RWPE2 (cell line): Measurements from ENCODE around the gene NLGN4X.
A peak's percentile ranks its signal among the peaks of the same experiment; 100 is the strongest.

Experiments
- ATAC-seq: fragments of 200-7000 bp; cut with Tn5 transposase; 3 replicates; pipeline ENCODE4 v1.9.1; 2021; ENCODE audit warnings: low read depth
- DNase-seq: peaks from one replicate; pipeline ENCODE4 v3.0.0-alpha.2; 2020; ENCODE audit warnings: low spot score
- H3K27ac ChIP-seq: fragments of 450-650 bp; 2 replicates; pipeline ENCODE4 v1.5.1; 2017; ENCODE audit warnings: mild to moderate bottlenecking; ENCODE audit not compliant: poor library complexity, severe bottlenecking
- H3K27me3 ChIP-seq: fragments of 250-450 bp; sonication (Bioruptor Pico); 2 replicates; pipeline ENCODE4 v1.5.1; 2021; ENCODE audit warnings: mild to moderate bottlenecking, moderate library complexity; ENCODE audit not compliant: insufficient read depth, poor library complexity, severe bottlenecking
- H3K36me3 ChIP-seq: fragments of 250-450 bp; sonication (Bioruptor Pico); 2 replicates; pipeline ENCODE4 v1.5.1; 2020; ENCODE audit warnings: low read depth, mild to moderate bottlenecking, moderate library complexity
- H3K4me1 ChIP-seq: fragments of 250-450 bp; sonication (Bioruptor Pico); 2 replicates; pipeline ENCODE4 v1.5.1; 2021; ENCODE audit warnings: mild to moderate bottlenecking, moderate library complexity; ENCODE audit not compliant: insufficient read depth, poor library complexity, severe bottlenecking
- H3K4me3 ChIP-seq: fragments of 250-450 bp; sonication (Bioruptor Pico); 2 replicates; pipeline ENCODE4 v1.5.1; 2021; ENCODE audit warnings: mild to moderate bottlenecking, moderate library complexity; ENCODE audit not compliant: severe bottlenecking
- H3K9me3 ChIP-seq: fragments of 250-450 bp; sonication (Bioruptor Pico); 2 replicates; pipeline ENCODE4 v1.5.1; 2021; ENCODE audit warnings: mild to moderate bottlenecking, moderate library complexity; ENCODE audit not compliant: severe bottlenecking
- CTCF ChIP-seq: fragments of 450-650 bp; IDR thresholded peaks from one replicate; pipeline ENCODE4 v1.5.1; 2017; ENCODE audit warnings: mild to moderate bottlenecking, moderate library complexity; ENCODE audit not compliant: poor library complexity, severe bottlenecking

Gene NLGN4X

GRCh38 chrX:6026980-6027379 lies 201.7 kb downstream of the NLGN4X start:
- Histone ChIP-seq H3K27me3 (no peaks in the 10 kb centered on the region), H3K4me3 (no peak overlapping the region)

GRCh38 chrX:6026429-6026828 lies 202.2 kb downstream of the NLGN4X start:
- no peak overlapping the region for H3K27ac ChIP-seq

More at GRCh38 chrX:6026980-6027379, 201.7 kb downstream of the NLGN4X start:
- no peaks in the 10 kb centered on the region for H3K36me3 ChIP-seq
- no peak for TF ChIP-seq CTCF
- no peaks in the 10 kb centered on the region for H3K4me1 ChIP-seq
- H3K9me3 ChIP-seq, result no peaks in the 10 kb centered on the region
- DNase-seq (no peak), ATAC-seq (no peak)
- no peak overlapping the region for H3K27ac ChIP-seq

GRCh38 chrX:6024204-6024603 lies 204.5 kb downstream of the NLGN4X start:
- Histone ChIP-seq H3K27ac (no peak overlapping the region), H3K9me3 (no peaks in the 10 kb centered on the region), H3K36me3 (no peaks in the 10 kb centered on the region), H3K27me3 (no peaks in the 10 kb centered on the region), H3K4me3 (no peak overlapping the region), H3K4me1 (no peaks in the 10 kb centered on the region)
- peak; percentile 96 for ATAC-seq
- DNase-seq, result peak; percentile 25
- TF ChIP-seq CTCF, result no peak

More at GRCh38 chrX:6026429-6026828, 202.2 kb downstream of the NLGN4X start:
- Histone ChIP-seq H3K27me3 (no peaks in the 10 kb centered on the region), H3K4me3 (no peak overlapping the region), H3K9me3 (no peaks in the 10 kb centered on the region), H3K4me1 (no peaks in the 10 kb centered on the region), H3K36me3 (no peaks in the 10 kb centered on the region)
- DNase-seq (no peak), ATAC-seq (no peak)
- no peak for TF ChIP-seq CTCF

GRCh38 chrX:6021316-6022091 lies 207.2 kb downstream of the NLGN4X start:
- no peak overlapping the region for H3K4me3 ChIP-seq
- no peaks in the 10 kb centered on the region for H3K4me1 ChIP-seq
- H3K27me3 ChIP-seq, result no peaks in the 10 kb centered on the region
- no peak overlapping the region for H3K27ac ChIP-seq
- ATAC-seq, result no peak
- H3K36me3 ChIP-seq, result no peaks in the 10 kb centered on the region
- no peaks in the 10 kb centered on the region for H3K9me3 ChIP-seq
- no peak for DNase-seq
- peak; percentile 59 for TF ChIP-seq CTCF

GRCh38 chrX:6019076-6019475 lies 209.6 kb downstream of the NLGN4X start:
- DNase-seq (no peak), ATAC-seq (no peak)
- Histone ChIP-seq H3K36me3 (no peaks in the 10 kb centered on the region), H3K27ac (no peak overlapping the region), H3K27me3 (no peaks in the 10 kb centered on the region), H3K4me1 (no peaks in the 10 kb centered on the region), H3K9me3 (no peaks in the 10 kb centered on the region), H3K4me3 (no peak overlapping the region)
- TF ChIP-seq CTCF, result no peak
